Esophagus muscularis mucosa (tissue), 3 donors: ENCODE data around the gene SDK2.

Experiments used
- POLR2A ChIP-seq: fragments of 450-650 bp; IDR thresholded peaks from one replicate; pipeline ENCODE4 v1.6.1; 2017; ENCODE audit warnings: antibody characterized with exemption, moderate library complexity, mild to moderate bottlenecking, low read depth
- POLR2AphosphoS5 ChIP-seq, 2 donors: sonication (generic); formaldehyde crosslinking; IDR thresholded peaks; one replicate each; pipeline ENCODE4 v1.6.1; 2017; ENCODE audit warnings: antibody characterized with exemption in 2 of 2
- TF ChIP-seq, protein P1 (sequence below), 3 experiments: fragments of 200-600 bp in 2 of 3; fragments of 450-650 bp in 1 of 3; sonication (generic) in 2 of 3; IDR thresholded peaks; one replicate each; pipeline ENCODE4 v1.5.1; 2017 to 2019; ENCODE audit warnings: antibody characterized with exemption in 3 of 3, mild to moderate bottlenecking in 2 of 3, moderate library complexity in 1 of 3

DNA sequence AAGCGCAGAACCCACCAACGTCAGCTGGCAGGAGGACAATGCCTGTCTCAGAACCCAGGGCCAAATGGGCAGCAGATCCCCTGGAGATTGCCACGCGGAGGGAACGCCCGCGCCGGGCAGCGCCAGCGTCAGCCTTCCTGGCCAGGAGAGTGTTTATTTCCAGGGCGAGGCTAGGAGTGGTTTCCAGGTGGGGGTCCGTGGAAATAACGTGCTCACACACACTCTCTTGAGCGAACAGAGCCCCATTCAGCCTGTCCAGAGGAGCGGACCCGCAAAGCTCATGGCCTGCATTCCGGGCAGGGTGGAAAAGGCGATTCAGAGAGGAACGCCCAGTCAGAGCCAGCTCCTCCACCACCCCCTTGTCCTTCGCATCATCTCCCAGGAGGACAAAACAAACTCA is 40.3 kb downstream of the SDK2 start:
- TF ChIP-seq POLR2A (no peak), POLR2AphosphoS5 (IDR thresholded peaks at IDR 0.05) (no peak)
- TF ChIP-seq, protein P1, sequence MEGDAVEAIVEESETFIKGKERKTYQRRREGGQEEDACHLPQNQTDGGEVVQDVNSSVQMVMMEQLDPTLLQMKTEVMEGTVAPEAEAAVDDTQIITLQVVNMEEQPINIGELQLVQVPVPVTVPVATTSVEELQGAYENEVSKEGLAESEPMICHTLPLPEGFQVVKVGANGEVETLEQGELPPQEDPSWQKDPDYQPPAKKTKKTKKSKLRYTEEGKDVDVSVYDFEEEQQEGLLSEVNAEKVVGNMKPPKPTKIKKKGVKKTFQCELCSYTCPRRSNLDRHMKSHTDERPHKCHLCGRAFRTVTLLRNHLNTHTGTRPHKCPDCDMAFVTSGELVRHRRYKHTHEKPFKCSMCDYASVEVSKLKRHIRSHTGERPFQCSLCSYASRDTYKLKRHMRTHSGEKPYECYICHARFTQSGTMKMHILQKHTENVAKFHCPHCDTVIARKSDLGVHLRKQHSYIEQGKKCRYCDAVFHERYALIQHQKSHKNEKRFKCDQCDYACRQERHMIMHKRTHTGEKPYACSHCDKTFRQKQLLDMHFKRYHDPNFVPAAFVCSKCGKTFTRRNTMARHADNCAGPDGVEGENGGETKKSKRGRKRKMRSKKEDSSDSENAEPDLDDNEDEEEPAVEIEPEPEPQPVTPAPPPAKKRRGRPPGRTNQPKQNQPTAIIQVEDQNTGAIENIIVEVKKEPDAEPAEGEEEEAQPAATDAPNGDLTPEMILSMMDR (IDR thresholded peaks at IDR 0.05): no peak
